Sciatic nerve (tissue), 2 donors: Measurements from ENCODE around the gene CHRNB2. TPM values are rescaled to one million over a fixed set of nuclear protein-coding genes. Genes with fewer than 3 reads are reported as not detected.
A peak's percentile ranks its signal among the peaks of the same experiment; 100 is the strongest.
"Not testable (repeated sequence)": the region's sequence is repeated elsewhere in the genome, so short reads cannot be mapped to it uniquely, and the experiment has no call there.

Experiments used
- ATAC-seq: fragments of 200-7000 bp; cut with Tn5 transposase; one replicate; pipeline ENCODE4 v1.9.1; 2020; ENCODE audit warnings: mild to moderate bottlenecking, moderate library complexity
- DNase-seq: peaks from one replicate; pipeline ENCODE4 v3.0.0-alpha.2; 2020; ENCODE audit warnings: low spot score
- intact Hi-C: fragments of 100-400 bp; cut with DNase I; formaldehyde crosslinking; loops from one replicate; pipeline ENCODE4 v1.14.2; 2022
- total RNA-seq: library from RNA; stranded (reverse); fragmentation: NEBNext Ultra II Directional; extraction: Animal tissue kit (Norgen Biotek cat#: 25700); gene quantifications from one replicate; pipeline ENCODE4 v1.2.1, GENCODE V29; 2021
- donor health status: DM: no; HTN: no; CAD: no.
- donor health status: DM: no; HTN: no; CAD: no.

CHRNB2 gene, protein sequence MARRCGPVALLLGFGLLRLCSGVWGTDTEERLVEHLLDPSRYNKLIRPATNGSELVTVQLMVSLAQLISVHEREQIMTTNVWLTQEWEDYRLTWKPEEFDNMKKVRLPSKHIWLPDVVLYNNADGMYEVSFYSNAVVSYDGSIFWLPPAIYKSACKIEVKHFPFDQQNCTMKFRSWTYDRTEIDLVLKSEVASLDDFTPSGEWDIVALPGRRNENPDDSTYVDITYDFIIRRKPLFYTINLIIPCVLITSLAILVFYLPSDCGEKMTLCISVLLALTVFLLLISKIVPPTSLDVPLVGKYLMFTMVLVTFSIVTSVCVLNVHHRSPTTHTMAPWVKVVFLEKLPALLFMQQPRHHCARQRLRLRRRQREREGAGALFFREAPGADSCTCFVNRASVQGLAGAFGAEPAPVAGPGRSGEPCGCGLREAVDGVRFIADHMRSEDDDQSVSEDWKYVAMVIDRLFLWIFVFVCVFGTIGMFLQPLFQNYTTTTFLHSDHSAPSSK
- 0.18 TPM for total RNA-seq

DNA sequence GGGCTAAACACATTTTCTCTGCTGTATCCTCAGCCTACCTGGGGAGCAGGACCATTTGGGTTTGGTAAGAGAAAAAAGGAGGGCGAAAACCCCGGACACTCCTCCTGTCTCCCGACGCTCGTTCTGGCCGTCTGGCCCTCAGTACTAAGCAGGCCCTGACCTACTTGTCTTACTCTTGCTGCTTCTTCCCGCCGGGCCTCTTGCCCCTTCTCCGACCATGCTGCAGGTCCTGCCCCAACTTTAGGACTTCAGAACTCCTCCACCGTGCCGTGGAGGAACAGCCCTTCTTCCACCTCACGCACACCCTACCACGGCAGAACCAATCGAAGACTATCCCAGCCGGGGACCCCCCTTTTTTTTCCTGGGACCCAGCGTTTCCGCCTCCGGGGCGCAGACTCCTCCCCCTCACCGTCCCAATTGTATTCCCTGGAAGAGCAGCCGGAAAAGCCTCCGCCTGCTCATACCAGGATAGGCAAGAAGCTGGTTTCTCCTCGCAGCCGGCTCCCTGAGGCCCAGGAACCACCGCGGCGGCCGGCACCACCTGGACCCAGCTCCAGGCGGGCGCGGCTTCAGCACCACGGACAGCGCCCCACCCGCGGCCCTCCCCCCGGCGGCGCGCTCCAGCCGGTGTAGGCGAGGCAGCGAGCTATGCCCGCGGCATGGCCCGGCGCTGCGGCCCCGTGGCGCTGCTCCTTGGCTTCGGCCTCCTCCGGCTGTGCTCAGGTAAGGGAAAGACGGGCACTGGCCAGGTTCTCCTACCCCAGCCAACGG lies at the start of gene CHRNB2:
Gene CHRNB2, plus strand, starts transcription at position 393 of the 771 bp plus-strand sequence. Its CDS starts 267 bp downstream, at position 660.
- DNase-seq (peak; percentile 80), ATAC-seq (peak; percentile 94)
- intact Hi-C loops: no loop called here

DNA sequence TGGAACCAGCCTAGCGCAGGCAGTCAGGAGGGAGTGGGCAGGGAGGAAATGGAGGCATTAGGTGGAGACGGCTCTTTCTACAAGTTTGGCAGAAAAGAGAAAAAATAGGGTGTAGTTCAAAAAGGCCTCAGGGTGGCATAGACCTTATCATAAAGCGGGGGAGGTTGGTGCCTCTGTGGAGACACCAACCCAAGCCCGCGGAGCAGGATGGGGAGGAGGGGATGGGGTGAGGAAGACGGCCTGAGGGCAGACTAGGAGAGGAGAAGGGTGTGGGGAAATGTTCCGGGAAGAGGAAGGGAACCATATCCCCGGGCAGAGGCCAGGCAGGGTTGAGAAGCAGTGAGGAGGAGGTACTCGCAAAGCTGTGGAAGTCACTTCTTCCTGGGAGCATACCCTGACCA lies 48.0 kb upstream of the CHRNB2 start:
- ATAC-seq (no peak), DNase-seq (peak; percentile 43)
- intact Hi-C loops: no loop called here

DNA sequence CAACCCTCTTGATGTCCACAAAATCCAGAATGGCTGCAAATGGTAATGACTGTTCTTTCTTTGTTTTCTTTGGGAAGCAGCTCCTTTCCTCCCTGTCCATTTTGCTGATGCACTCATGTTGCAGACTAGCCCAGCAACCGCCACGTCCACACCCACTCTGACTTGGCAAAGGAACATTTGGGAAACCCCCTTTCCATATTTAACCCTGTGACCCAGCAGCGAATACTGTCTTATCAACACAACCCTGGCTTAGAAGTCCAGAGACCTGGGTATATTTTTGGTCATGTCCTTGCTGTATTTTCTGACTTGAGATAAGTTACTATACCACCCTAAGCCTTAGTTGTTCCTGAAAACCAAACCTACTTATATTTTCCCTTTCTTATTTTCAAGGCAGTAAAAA lies 47.2 kb upstream of the CHRNB2 start:
- peak; percentile 51 for ATAC-seq
- no peak for DNase-seq
- intact Hi-C loops: no loop called here

DNA sequence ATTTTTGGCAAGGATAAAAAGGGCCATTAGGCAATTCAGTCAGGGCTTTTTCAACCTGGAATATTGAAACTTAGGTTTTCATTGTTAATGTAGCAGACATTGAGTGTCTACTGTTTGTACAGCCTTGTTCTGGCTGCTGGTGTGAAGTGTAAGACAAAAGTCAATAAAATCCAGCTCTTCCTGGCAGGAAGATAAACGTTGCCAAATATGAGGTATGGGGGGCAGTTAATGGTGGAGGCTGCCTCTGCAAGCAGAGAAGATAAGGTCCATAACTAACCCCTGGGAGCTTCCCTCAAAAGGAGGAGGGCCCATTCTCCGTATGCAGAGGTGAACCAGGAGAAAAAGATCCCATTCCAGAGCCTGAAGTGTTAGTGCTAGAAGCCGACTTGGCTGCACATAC lies 45.9 kb upstream of the CHRNB2 start:
- intact Hi-C loops: no loop called here
- no peak for DNase-seq
- ATAC-seq: no peak

DNA sequence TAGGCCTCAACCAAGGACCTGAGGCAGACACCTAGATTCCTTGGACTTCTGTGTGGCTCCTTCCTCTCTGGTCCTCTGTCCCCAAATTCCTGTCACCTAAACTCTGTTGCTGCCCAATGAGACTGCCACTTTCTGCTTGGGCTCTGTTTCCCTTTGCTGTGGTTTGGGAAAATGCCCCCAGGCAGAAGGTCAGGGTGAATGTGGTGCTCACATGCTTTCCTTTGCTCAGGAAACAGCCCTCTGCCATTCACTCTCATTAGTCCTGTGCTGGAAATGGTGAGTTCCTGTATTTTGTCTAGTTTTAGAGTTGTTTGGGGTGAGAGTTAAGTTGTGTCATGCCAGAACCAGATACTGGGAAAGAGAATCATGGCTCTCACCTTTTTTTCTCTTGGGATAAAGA lies 42.7 kb upstream of the CHRNB2 start:
- intact Hi-C loops: no loop called here
- DNase-seq: no peak
- ATAC-seq: no peak

DNA sequence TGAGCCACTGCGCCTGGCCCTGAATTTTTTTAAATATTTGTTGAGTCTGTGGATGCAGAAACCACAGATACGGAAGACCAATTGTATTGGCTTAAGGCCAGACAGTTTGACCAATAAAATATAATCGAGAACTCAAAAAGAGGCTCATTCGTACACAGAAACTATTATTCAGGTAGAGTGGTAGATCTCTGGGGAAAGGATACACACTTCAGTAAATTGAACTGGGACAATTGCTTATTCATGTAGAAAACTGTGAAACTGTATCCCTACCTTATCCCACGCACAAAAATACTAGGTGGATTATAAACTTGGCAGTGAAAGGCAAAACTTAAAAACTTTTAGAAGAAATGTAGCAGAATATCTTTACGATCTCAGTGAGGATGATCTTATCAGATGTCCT lies 40.4 kb upstream of the CHRNB2 start:
- ATAC-seq (no peak), DNase-seq (no peak)
- intact Hi-C loops: no loop called here

DNA sequence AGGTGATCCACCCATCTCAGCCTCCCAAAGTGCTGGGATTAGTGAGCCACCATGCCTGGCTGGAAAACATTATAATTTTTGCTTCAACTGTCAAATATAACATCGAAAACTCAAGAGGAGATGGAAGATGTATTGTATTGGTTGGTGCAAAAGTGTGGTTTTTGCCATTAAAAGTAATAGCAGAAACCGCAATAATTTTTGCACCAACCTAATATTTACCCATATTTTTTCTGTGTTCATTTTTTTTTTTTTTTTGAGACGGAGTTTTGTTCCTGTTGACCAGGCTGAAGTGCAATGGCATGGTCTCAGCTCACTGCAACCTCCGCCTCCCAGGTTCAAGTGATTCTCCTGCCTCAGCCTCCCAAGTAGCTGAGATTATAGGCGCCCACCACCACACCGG lies 38.3 kb upstream of the CHRNB2 start:
- ATAC-seq: no peak
- intact Hi-C loops: no loop called here
- no peak for DNase-seq

DNA sequence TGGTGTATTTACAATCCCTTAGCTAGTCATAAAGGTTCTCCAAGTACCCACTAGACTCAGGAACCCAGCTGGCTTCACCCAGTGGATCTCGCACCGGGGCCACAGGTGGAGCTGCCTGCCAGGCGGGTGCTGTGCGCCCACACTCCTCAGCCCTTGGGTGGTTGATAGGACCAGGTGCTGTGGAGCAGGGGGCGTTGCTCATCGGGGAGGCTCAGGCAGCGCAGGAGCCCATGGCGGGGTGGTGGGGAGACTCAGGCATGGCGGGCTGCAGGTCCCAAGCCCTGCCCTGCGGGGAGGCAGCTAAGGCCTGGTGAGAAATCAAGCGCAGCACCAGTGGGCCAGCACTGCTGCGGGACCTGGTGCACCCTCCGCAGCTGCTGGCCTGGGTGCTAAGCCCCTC lies 35.6 kb upstream of the CHRNB2 start:
- intact Hi-C loops, DNase-seq, ATAC-seq: not testable (repeated sequence)

DNA sequence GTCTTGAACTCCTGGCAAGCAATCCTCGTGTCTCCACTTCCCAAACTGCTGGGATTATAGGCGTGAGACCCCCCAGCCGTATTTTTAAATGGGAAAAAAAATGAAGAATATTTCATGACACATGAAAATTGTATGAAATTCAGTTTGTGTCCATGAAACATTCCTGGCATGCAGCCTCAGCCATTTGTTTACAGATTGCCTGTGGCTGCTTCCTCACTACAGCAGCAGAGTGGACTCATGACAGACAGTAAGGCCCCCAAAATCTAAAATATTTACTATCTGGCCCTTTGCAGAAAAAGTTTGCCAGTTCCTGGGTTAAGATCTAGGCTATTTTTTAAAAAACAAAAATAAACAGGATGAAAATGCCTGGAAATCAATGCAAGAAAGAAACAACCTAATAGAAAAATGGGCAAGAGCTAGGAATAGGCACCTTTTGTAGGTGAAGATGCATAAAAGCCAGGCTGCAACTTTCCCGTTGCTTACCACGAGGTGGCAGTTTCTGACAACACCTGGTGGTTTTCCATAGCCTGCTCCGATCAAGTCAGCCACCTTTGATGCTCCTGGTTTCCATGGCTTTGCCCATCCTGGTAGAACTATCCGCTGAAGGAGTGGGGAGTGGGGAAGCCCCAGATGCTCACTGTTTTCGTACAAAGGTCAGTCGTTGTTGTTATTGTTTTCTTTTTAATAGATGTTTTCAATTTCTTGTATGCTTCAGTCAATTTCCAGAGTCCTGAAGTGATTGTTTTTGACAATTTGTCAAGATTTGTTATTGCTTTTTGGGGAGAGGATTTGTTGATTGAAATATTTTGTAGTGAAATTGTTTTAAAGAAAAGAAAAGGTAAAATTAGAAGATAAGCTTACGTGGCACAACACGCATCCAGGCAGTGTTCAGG lies 33.4 kb upstream of the CHRNB2 start:
- ATAC-seq: no peak

DNA sequence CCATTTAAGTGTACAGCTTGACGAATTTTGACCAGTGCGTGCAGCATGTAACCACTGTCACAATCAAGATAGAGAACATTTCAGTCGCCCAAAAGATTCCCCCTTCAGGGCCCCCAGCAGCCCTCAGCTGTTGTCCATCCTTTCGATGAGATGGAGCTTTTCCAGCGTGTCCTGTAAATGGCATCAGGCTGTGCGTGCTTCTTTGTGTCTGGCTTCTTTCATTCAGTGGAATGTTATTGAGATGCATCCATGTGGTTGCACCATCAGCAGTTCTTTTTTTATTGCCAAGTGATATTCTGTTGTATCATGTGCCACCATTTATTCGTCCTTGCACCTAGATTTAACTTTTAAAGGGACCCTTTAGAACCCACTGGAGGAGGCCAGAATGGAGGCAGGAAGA lies 31.0 kb upstream of the CHRNB2 start:
- no peak for ATAC-seq
- intact Hi-C loops: no loop called here
- no peak for DNase-seq

More for the DNA sequence above, 33.4 kb upstream of the CHRNB2 start:
- intact Hi-C loops: no loop called here
- DNase-seq: no peak

DNA sequence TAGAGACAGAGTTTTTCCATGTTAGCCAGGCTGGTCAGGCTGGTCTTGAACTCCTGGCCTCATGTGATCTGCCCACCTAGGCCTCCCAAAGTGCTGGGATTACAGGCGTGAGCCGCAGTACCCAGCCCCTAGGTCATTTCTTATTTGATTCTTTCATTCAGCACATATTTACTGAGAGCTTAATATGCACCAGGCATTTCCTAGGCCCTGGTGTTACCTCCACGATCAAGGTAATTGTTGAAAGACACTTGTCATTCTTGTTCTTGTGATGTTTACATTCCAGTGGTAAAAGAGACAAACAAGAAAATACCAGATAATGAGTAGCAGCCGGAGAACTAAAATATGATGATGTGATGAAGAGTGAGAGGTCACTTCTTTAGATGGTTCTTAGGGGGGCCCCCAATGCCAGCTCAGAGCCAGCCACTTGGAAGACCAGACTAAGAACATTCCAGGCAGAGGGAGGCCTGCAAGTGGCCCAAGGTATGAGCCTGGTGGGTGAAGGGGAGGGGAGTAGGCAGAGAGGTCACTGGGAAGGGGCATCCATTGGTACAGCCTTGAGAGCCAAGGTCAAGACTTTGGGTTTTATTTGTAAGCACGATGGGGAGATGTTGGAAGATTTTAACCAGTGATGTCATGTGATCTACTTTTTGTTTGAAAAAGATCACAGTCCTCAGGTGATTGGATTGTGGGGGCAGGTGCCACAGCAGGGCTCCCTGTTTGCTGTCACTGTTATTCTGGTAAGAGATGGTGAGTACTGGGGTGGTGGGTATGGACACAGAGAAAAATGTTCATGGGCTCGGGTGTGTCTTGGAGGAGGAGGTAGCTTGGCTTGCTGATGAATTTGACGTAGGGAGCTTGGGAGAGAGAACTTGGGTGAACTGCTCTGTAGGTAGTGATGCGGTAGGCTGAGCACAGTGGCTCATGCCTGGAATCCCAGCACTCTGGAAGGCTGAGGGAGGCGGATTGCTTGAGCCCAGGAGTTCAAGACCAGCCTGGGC lies 27.8 kb upstream of the CHRNB2 start:
- ATAC-seq: no peak
- DNase-seq: no peak
- intact Hi-C loops: loop anchor here (2.0 to 10.0 kb wide), 2 partner anchors 33 to 55 kb away; no protein-coding TSS in a partner anchor

DNA sequence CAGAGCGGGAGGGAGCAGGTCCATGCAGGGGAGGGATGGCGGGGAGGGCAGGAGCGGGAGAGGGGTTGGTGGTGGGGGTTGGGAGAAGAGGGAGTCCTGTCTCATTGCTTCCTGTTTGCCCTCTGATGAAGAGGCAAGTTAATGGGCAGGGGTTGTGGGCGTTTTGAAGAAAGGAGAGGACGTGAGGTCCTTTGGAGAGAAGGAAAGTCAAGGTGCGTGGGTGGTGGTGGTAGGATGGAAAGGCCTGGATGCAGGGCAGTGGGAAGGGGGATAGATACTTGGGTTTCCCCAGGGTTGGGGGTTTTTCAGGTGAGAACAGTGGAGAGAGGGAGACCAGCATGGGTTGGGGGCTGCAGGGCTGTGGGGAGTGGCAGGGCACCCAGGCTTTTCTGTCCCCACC lies 26.3 kb upstream of the CHRNB2 start:
- DNase-seq: no peak
- intact Hi-C loops: loop anchor here (10.0 kb wide), 1 partner anchor 56 kb away; no protein-coding TSS in a partner anchor

DNA sequence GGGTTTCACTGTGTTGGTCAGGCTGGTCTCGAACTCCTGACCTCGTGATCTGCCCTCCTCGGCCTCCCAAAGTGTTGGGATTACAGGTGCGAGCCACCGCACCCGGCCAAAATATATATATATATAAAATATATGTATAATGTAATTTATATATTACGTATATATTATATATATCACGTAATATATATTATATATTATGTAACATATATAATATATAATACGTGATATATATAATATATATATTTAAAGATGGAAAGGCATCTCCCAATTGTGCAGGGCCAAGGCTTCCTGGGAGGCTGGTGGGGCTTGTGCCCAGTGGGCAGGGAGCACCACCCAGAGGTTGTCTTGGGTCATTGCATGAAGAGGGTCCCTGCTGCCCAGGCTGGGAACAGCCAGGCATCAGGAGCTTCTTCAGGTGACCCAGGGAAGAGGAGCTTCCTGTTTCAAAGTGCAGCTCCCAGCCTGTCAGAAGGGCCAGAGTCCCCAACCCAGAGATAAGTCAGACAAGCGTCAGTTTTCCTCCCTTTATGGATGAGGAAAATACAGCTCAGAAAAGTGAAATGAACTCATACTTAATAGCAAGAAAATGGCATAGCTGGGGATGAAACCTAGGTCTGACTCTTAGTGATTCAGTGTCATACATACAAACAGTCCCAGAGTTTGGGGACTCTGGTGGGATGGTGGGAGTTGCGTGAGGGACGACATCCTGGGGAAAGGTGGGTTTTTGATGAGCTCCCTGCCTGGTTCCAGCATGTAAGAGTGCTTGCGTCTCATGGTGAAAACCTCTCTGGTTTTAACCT lies 21.1 kb upstream of the CHRNB2 start:
- peak; percentile 69 for ATAC-seq
- DNase-seq: no peak
- intact Hi-C loops: loop anchor here (10.0 kb wide), 1 partner anchor 62 kb away; no protein-coding TSS in a partner anchor

More for the DNA sequence above, 26.3 kb upstream of the CHRNB2 start:
- ATAC-seq: no peak

DNA sequence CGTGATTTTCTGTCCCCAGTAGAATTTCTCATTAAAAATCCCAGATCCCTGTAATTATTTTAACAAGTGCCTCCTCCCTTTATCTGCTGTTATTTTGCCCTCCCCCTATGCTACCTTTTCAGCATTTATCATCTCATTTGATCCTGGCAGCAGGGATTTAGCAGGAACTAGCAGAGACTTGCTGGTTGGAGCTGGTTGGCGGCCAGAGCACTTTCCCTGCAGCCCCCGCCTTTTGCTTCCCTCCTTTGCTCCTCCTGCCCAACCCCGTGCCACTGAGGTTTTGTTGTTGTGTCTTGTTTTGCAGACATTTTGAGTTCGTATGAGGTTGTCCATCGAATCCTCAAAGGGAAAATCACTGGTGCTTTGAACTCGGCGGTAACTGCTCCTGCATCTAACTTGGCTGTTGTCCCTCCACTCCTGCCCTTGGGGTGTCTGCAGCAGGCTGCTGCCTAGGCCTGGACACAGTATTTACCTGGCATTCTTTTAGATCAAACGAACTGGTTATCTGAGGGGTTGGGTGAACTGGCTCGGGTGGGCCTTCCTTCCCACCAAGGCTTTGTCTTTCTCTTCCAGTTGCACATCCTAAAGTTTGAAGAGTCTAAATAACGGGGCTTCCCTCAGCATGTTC lies 20.4 kb upstream of the CHRNB2 start:
- intact Hi-C loops: loop anchor here (10.0 kb wide), 1 partner anchor 62 kb away; no protein-coding TSS in a partner anchor
- DNase-seq (no peak), ATAC-seq (no peak)

DNA sequence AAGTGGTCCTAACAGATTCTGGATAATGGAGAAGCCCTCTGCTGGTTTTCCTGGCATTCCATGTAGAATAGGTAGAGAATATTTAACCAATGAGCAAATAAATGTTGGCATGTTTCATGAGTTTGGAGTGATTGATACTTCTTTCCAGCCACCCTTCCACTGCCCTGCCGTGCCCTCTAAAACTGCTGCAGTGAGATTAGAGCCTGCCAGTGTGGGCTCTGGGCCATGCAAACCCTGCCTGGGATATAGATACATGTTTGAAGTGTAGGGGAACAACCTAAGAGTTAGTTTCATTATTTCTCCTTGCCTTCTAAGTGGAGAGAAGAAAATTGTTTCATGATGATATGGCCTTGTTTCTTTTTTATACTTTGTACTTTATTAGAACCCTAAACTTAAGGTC lies 19.6 kb upstream of the CHRNB2 start:
- intact Hi-C loops: loop anchor here (10.0 kb wide), 1 partner anchor 63 kb away; no protein-coding TSS in a partner anchor
- ATAC-seq: no peak
- no peak for DNase-seq

DNA sequence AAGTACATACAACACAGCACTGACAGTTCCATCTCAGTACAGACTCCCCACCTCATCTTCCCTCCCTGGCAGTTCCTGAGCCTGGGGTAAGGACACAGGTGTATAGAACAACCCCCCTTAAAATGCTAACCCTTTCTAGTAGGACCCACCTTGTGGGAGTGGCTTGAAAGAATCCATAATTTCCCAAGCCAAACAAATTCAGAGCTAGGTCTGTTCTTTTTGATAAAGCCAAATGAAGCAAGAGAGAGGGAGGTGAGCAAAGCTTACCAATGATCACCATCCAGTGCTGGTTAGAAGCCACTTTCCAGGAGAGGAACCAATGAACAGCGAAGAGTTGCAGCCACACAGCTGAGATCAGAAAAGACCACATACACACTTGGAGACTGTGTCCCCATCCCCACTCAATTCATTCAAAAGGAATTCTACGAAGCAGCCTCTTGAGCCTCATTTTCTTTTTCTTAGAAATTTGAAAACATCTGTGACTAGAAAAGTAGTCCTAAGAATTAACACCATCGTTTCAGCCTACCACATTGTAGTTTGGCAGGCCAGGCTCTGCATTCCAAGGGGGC lies 18.3 kb upstream of the CHRNB2 start:
- ATAC-seq: no peak
- intact Hi-C loops: loop anchor here (10.0 kb wide), 1 partner anchor 64 kb away; no protein-coding TSS in a partner anchor
- no peak for DNase-seq
